Measurements from ENCODE around the gene MAGI2.

Gene MAGI2

DNA sequence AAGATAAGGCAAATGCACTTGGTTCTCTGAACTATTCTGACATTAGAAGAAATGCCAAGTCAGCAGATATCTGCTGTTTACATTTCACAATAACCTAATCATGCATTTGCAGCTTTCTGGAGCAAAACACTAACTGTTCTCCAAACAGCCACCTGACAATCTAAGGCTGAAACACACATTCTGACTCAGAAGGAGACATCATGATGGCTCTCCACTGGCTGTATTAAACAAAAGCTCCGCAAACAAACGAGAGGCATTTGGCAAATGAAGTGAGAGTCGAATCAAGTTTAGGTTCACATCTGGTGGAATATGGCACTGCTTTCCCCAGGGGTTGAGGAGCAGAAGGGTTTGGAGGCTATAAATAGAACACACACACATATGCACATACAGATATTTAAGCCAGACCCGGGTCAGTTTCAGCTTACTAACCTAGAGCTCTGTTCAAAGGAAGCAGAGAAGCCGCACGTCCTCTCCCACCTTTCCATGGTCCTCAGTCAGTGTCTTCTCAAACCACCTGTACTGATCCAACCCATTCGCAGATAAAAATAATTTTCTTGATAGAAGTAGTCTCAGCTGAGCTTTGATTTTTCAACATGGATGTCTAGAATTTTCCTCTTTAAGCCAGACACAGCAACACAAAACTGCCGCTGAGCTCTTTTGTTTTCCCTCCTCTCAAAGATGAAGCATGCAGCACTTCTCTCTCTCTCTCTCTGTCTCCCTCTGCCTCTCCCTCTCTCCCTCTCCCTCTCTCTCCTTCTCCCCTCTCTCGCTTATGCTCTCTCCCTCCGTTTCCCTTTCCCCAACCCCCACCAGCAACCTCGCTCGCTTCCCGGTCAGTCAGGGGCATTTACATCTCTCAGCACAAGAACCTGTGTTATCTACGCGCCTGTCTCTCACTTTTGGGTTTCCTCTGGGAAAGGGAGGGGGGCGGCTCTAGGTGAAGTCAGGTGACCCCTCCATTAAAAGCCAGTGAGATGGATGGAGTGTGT lies 682.8 kb downstream of the MAGI2 start:
- no peak for DNase-seq

DNA sequence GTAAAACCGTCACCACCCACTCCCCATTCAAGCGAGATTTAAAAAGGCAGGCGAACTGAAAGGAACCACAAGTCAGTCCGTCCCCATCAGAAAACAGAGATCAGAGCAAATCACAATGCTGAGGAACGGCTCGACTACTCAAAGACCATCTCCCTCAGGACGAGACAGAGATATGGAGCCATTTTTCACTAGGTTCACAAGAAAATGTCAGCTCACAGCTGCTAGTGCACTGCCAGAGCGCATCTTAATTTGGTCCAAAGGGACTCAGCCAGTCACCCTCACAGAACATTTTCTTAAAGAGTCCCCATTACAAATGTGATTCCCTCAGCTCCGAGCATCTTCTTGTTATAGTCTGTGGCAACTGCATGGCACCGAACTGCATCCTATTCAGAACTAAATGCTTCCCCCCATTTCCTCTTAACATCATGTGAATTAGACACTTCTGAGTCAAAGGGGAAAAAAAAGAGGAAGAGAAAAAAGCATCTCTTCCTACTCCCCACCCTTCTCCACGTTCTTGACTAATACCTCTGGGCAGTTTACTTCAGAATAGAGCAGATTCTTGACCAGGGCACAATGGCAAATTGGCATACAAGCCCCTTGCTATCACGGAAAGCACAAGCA lies 683.9 kb downstream of the MAGI2 start:
- no peak for DNase-seq

DNA sequence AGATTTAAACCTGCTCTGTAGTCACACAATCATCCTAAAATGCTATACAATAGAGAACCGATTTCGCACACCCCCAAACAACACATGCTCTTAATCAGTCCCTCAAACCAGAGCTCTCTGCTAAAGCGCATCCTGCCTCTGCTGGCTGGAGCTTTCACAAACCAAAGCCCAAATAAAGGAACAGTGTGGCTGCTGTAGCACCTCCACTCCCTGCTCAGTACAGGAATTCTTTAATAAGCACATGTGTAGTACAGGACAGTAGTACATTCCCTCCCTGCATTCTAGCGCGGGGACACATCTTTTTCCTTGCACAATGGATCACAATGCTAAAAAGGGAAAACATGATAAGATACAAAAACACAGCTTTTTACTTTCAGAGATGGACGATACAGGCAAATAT lies 684.6 kb downstream of the MAGI2 start:
- DNase-seq = no peak

DNA sequence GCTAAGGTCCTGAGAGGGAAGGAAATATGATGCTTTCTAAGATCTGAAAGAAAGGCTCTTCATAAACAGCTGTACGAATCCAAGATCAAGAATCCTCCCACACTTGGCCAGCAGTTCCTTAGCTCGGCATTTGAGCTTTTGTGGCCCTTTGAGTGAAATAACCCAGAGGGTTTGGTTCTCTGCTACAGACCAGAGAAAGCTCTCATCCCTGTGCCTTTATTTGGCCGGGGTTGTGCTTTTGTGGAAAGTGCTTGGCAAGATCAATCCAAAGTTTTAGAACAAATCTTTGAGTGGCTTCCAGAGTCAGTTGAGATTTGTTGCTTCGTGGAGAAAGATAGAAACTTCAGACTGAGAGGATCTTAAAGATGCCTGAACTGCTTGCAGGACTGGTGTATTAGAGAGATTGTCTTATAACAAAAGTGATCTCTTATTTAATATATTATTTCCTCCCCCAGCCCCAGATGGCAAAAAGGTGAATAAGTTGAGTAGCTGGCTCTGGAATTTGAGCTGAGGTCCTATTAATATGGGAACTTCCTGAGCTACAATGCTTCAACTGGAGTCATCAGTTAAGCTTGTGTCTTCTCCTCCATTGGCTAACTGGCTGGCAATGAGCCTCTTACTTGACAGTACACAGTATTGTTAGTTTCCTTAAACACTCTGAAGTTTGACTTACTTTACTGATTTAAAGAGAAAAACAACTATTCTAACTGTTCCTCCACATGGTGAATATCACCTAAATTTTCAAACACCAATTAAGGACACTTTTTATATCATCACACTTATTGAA lies 687.3 kb downstream of the MAGI2 start:
- DNase-seq = no peak

DNA sequence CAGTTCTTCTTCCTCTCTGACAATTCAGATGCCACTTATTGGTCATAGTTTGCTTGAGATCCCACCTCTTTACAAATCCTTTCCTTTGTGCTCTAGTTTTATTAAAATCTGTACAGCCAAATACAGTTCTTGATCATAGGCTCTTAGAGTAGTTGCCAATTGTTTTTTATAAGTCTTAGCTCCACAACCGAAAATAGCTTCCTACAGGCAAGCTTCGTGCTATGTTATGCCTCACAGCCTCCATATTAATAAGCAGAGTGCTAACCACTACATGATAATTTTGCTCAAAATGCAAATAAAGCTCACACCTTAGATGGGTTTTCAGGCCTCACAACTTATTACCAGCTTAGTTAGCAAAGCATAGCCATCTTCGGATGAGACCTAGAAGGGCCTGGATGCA lies 688.9 kb downstream of the MAGI2 start:
- DNase-seq = no peak

DNA sequence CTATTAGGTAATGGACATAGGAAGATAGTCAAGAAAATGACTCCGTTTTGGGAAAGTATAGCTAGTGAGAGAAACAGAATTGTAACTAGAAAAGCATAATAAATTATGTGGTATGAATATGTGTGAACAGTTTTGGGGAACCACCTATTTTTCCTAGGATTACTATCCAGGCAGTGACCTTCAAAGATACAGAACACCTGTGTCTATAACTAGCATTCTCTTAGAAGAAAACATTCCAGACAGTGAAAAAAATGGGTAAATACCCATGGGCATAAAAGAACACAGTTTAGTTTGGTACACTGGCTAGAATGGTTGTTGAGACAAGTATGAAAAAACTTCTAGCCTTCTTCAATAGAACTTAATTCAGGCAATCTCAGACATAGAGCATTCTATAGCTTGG lies 690.8 kb downstream of the MAGI2 start:
- DNase-seq = no peak

DNA sequence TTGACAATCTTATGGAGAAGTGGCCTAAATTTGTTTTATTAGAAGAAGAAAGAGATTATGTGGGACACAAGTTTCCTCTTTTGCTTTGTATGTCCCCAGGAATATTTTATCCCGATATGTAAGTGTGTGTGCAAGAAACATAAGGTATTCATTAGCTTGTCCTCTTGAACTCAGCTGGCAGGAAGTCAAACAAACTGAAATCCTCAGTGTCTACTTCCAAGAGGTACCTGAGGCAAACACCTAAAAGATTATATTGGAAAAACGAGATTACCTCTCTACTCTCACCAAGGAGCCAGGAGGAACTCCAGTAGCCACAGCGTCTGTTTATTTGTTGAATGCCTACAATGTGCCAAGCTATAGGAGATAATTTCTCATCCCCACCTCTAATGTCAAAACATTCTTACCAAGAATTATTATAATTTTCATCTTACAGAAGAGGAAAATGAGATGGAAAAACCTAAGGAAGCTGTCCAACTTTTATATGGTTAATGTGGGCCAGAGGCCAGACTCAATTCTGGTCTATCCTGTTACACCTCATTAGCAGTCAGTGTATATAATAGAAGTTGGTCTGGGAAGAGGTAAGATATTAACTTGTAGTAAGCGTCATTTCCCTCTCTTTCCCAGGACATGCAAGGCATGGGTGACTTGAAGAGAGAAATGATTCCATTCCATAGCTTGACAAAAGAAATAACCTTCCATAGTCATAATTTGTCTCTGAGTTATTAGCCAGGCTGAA lies 692.7 kb downstream of the MAGI2 start:
- no peak for DNase-seq

DNA sequence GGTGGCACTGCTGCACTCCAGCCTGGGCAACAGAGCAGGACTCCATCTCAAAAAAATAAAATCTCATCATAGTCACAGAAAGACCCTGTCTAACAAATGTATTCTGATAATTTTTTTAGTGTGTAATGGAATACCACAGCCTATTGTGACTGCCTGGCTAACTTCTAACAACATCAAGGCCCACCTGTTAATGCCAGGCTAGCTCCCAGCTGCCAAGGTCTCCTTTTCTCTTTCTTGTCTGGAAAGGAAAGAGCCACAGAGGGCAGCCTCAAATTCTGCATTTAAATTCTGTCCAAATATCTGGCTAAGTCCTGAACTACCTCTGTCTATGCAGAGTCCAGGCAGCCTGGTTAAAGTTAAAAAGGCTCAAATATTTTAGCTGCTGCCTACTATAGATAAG lies 700.9 kb downstream of the MAGI2 start:
- DNase-seq = no peak

DNA sequence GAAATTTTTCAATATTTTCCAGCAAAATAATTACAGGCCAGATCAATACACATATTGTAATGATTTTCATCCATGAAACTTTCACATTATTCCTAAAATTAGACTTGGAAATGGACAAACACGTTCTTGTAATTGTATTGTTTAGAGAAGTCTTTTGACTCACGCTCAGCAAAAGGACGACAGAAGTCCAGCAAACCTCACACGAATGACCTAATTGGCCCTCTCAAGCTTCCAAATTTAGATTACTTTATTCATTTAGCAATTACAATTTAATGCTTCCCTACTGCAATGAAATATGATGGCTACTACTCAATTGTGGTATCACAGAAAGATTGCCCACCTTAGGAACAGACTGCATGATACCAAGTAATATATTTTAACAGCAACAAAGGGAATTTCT lies 702.2 kb downstream of the MAGI2 start:
- DNase-seq = no peak

DNA sequence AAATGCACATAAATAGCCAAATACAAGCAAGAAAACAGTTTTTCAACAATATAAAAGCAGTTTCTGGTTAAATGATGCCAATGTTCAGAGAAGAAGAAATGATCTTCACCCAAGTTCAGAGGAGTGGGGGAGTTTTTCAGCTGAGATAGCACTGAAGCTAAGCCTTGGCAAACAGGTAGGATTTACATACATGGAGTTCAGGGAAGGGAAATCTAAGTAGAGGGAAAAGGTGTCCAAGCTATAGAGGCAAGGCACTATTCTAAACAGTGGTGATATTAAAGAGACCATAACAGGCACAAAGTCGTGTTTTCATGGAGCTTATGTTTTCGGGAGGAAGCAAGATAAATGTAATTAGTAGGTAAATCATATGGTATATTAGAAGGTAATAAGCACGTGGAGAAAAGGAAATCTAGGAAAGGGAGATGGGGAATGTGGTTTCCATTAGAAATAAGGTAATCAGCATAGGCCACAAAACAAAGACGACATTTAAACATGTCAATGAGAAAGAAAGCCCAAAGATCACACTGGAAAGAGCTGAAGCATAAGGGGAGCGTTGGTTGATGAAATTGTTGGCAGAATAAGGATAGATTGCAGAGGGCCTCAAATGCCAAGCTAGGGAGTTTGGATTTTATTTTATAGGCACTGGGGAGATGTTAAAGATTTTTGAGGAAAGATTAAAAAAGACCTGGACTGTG lies 704.3 kb downstream of the MAGI2 start:
- DNase-seq = no peak

DNA sequence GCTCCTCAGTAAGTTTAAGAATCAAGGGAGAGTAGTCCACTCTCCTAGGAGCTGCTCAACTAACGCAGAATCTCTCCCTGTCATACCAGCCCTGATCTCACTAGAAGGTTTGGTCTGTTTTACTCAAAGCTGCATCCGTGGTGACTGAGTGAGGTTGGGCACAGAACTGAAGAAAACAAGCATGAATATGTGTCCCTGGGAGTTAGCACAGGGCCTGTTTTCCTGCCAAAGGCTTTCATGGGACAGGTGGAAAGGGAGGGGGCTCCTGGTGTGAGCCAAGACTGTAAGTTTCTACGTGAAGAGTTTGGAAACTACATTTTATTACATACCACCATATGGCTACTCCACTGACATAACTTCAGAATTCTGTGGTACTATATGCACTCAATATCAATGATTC lies 705.9 kb downstream of the MAGI2 start:
- no peak for DNase-seq

DNA sequence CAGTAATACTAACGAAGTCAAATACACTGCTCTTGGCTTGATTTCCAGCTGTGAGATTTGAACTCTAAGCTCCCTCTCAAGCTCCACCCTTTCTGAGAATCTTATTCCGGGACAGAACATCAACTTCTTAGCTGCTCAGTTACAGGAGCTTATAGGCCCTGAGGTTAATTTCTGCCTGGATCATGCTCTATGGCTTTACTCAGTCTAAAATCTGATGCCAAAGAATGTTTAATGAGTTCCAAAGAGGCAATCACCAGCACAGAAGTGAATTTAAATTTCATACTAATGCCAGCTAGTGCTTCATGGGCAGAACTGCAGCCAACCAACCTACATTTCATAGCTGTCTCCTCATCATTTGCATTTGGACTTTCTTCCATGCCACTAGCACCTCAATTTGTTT lies 707.2 kb downstream of the MAGI2 start:
- no peak for DNase-seq

DNA sequence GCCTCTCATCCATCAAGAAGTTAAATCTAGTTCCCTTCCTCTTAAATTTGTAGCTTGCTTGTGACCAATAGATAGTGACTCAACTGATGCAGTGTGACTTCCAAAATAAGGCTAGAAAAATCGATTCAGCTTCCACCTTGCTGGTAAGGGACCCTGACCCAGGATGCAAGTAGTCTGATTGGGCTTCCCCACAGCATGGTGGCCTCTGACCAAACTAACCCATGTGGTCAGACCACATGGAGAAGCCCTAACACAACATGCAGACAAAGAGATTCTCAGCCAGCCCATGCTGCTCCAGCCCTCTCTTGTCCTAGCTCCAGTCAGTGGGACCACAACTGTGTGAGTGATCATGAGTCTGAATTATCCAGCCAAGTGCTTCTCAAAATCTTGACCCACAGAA lies 710.8 kb downstream of the MAGI2 start:
- DNase-seq = no peak

DNA sequence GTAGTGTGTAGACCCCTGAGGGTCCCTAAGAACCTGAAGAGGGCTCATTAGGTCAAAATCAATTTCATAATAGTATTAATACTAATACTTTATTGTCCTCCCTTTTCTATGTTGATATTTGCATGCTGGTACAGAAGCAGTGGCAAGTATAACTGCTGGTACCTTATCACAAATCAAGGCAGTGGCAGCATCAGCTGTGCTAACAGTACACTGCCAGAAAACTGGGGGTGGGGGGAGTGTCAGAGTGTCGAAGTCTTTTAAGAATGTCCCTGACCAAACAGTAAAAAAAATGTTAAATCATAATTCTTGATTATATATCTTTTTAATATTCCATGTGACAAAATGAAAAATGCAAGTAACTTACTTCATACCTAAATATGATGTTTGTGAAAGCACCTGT lies 716.9 kb downstream of the MAGI2 start:
- DNase-seq = no peak

DNA sequence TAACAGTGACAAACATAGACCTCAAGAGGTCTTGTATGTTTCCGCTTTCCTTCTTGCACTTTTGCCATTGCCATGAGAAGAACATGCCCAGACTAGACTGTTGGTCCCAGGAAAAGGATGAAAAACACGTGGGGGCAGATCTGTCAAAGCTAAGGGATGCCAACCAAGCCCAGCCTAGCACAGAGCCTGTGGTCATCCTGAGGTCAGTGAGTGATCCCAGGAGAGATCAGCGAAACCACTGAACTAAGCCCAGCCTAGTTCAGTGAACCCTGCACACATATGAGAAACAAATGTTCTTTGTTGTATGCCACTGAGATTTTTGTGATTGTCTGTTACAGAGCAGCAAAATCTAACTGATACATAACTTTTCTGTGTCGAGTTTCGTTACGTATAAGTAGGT lies 718.8 kb downstream of the MAGI2 start:
- DNase-seq = no peak

DNA sequence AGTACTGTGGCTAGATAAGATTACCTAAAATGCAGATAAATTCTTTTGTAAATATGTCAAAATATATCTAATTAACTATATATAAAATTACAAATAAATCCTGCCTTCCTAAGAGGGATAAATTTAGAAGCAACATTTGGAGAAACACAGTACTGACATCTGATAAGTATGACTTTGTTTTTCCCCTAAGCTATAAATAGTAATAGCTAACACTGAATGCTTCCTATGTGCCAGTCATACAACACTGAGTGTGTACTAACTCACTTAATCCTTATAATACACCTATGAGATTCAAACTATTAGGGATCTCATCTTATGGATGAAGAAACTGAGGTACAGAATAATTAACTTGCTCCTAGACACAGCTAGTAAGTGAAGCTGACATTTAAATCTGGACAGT lies 733.4 kb downstream of the MAGI2 start:
- no peak for DNase-seq

DNA sequence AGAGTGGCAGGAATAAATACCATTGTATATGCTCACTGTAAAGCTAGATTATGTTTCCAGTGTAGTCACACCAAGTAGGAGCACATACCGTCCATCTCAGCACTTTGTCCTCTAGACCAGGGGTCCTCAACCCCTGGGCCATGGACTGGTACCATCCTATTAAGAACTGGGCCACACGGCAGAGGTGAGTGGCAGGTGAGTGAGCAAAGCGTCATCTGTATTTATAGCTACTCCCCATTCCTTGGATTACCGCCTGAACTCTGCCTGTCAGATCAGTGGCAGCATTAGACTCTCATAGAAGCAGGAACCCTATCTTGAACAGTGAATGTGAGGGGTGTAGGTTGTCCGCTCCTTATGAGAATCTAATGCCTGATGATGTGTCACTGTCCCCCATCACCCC lies 735.3 kb downstream of the MAGI2 start:
- no peak for DNase-seq

DNA sequence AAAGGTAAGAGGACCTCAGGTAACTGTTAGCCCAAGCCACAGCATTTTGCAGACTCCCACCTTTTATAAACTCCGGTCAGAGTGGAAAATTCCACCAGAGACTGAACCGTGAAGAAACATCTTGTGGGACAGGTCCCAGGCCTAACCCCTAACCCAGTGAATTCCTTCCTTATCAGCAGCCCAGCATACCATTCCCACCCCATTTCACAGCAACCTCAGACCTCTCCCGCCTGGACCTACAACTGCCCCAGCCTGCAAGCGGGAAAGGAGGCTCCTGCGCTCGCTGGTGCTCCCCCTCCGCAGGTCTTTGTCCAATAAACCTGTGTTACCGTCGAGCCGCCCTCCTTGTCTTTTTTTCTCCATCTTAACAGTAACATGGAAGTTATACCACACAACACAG lies 736.6 kb downstream of the MAGI2 start:
- DNase-seq = no peak

DNA sequence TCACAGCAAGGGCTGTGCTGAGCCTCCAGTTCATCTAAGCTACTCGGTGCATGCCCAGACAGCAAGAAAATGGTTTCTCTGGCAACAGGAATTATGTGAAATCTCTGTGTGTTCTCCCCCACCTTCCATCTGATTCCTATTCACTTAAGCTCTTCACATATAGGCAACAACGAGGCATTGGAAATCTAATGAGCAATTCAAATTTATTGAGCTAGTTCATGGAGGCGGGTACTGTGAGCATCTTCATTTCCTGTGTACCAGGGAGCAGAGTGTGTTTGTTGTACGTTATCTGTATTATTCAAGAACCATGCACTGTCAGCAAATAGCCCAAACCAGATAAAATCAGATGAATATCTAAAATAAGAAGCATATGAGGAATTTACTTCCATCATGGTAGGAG lies 739.1 kb downstream of the MAGI2 start:
- DNase-seq = no peak

DNA sequence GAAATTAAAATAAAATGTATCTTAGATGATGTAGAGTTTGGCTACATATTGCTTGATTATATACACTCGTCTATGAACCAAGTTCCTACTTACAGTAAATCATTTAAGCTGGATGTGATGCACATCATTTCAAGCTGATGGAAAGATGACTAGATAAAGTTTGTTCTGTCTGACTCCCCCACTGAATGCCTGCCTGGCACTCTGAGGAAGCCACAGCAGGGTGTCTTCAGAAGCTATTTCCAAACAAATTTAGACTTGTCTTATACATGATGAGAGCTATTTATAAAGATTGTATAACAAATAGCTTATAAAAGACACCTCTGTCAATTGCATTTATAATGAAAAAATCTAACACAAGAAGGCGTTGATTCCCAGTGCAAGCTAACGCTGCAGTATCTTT lies 741.4 kb downstream of the MAGI2 start:
- DNase-seq = no peak

DNA sequence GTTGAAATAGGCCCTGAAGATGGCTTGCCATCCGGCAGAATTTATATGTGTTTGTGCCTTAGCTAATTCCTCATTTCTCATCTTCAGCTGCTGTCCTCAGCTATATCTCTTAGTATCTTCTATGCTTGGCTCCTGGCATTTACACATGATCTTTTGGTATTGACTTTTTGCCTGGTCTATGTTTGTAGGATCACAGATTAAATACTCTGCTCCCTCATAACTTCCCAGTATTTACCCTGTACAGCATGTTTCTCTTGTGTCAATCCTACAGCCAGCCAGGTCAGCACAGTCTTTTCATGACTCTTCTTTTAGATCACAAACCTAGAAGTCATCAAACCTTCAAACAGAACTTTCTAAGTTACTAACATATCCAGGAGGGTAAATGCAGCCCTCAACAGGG lies 743.8 kb downstream of the MAGI2 start:
- DNase-seq = no peak

DNA sequence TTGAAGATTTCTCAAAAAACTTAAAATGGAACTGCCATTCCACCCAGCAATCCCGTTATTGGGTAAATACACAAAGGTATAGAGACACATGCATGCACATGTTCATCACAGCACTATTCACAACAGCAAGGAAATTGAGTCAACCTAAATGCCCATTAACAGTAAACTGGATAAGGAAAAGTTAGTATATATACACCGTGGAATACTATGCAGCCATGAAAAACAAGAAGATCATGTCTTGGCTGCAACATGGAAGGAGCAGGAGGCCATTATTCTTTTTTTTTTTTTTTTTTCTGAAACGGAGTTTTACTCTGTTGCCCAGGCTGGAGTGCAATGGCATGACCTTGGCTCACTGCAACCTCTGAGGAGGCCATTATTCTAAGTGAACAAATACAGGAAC lies 749.0 kb downstream of the MAGI2 start:
- no peak for DNase-seq

Data from SW 1271 (cell line).